ENCODE results near the gene LTA.

LTA gene

GRCh38 chr6:31573239-31574105 is 1.4 kb downstream of the LTA start:
- Histone ChIP-seq H3K27ac (ENCODE audit: low read length) (no peak overlapping the region), H3K4me3 (ENCODE audit: low read length) (no peak overlapping the region), H3K4me1 (ENCODE audit: control insufficient read depth, insufficient read depth, low read length) (no peaks in the 10 kb centered on the region), H3K27me3 (ENCODE audit: control insufficient read depth, insufficient read depth, low read length) (no peaks in the 10 kb centered on the region), H3K9me3 (ENCODE audit: control insufficient read depth, insufficient read depth, low read length) (no peaks in the 10 kb centered on the region), H3K36me3 (ENCODE audit: control insufficient read depth, insufficient read depth, low read length) (no peaks in the 10 kb centered on the region)
- no peak for DNase-seq (ENCODE audit: low read depth, low spot score)
- WGBS (ENCODE audit: insufficient coverage, insufficient read length) = no CpG with 5 or more reads among the region's 9 CpGs

- no peak overlapping the region for H3K4me3 ChIP-seq (ENCODE audit: low read length)
- no peak overlapping the region for H3K27ac ChIP-seq (ENCODE audit: low read length)
- no CpG with 5 or more reads among the region's 14 CpGs for WGBS (ENCODE audit: insufficient coverage, insufficient read length)
- no peaks in the 10 kb centered on the region for H3K9me3 ChIP-seq (ENCODE audit: control insufficient read depth, insufficient read depth, low read length)
- no peaks in the 10 kb centered on the region for H3K27me3 ChIP-seq (ENCODE audit: control insufficient read depth, insufficient read depth, low read length)
- H3K36me3 ChIP-seq (ENCODE audit: control insufficient read depth, insufficient read depth, low read length) = no peaks in the 10 kb centered on the region
- H3K4me1 ChIP-seq (ENCODE audit: control insufficient read depth, insufficient read depth, low read length) = no peaks in the 10 kb centered on the region; the same call in 1 of the 2 replicates
- DNase-seq (ENCODE audit: low read depth, low spot score) = no peak
These were observed 2.3 kb downstream of the LTA start for GRCh38 chr6:31574106-31575061.

GRCh38 chr6:31575335-31575901 is 3.3 kb downstream of the LTA start, which contains the start of gene TNF:
TSS of gene TNF (plus strand) at chr6:31575565. CDS start at chr6:31575742, 177 bp downstream.
- no CpG with 5 or more reads among the region's 19 CpGs for WGBS (ENCODE audit: insufficient coverage, insufficient read length)
- no peaks in the 10 kb centered on the region; the same call in 1 of the 2 replicates for H3K4me1 ChIP-seq (ENCODE audit: control insufficient read depth, insufficient read depth, low read length)
- no peaks in the 10 kb centered on the region for H3K36me3 ChIP-seq (ENCODE audit: control insufficient read depth, insufficient read depth, low read length)
- no peak within 1 kb of the TSS for H3K27ac ChIP-seq (ENCODE audit: low read length)
- no peaks in the 10 kb centered on the region for H3K9me3 ChIP-seq (ENCODE audit: control insufficient read depth, insufficient read depth, low read length)
- no peak for DNase-seq (ENCODE audit: low read depth, low spot score)
- no peaks in the 10 kb centered on the region for H3K27me3 ChIP-seq (ENCODE audit: control insufficient read depth, insufficient read depth, low read length)
- H3K4me3 ChIP-seq (ENCODE audit: low read length) = no peak within 1 kb of the TSS

DNA sequence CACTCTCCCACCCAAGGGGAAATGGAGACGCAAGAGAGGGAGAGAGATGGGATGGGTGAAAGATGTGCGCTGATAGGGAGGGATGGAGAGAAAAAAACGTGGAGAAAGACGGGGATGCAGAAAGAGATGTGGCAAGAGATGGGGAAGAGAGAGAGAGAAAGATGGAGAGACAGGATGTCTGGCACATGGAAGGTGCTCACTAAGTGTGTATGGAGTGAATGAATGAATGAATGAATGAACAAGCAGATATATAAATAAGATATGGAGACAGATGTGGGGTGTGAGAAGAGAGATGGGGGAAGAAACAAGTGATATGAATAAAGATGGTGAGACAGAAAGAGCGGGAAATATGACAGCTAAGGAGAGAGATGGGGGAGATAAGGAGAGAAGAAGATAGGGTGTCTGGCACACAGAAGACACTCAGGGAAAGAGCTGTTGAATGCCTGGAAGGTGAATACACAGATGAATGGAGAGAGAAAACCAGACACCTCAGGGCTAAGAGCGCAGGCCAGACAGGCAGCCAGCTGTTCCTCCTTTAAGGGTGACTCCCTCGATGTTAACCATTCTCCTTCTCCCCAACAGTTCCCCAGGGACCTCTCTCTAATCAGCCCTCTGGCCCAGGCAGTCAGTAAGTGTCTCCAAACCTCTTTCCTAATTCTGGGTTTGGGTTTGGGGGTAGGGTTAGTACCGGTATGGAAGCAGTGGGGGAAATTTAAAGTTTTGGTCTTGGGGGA is 4.0 kb downstream of the LTA start:
- H3K4me1 ChIP-seq (ENCODE audit: control insufficient read depth, insufficient read depth, low read length) = no peaks in the 10 kb centered on the region; the same call in 1 of the 2 replicates
- no peaks in the 10 kb centered on the region for H3K9me3 ChIP-seq (ENCODE audit: control insufficient read depth, insufficient read depth, low read length)
- DNase-seq (ENCODE audit: low read depth, low spot score) = no peak
- no peak overlapping the region for H3K27ac ChIP-seq (ENCODE audit: low read length)
- 100% methylated on average over 5 of the region's 8 CpGs for WGBS (ENCODE audit: insufficient coverage, insufficient read length)
- no peaks in the 10 kb centered on the region for H3K36me3 ChIP-seq (ENCODE audit: control insufficient read depth, insufficient read depth, low read length)
- no peaks in the 10 kb centered on the region for H3K27me3 ChIP-seq (ENCODE audit: control insufficient read depth, insufficient read depth, low read length)
- H3K4me3 ChIP-seq (ENCODE audit: low read length) = no peak overlapping the region

DNA sequence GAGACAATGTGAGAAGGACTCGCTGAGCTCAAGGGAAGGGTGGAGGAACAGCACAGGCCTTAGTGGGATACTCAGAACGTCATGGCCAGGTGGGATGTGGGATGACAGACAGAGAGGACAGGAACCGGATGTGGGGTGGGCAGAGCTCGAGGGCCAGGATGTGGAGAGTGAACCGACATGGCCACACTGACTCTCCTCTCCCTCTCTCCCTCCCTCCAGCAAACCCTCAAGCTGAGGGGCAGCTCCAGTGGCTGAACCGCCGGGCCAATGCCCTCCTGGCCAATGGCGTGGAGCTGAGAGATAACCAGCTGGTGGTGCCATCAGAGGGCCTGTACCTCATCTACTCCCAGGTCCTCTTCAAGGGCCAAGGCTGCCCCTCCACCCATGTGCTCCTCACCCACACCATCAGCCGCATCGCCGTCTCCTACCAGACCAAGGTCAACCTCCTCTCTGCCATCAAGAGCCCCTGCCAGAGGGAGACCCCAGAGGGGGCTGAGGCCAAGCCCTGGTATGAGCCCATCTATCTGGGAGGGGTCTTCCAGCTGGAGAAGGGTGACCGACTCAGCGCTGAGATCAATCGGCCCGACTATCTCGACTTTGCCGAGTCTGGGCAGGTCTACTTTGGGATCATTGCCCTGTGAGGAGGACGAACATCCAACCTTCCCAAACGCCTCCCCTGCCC is 4.9 kb downstream of the LTA start:
- Histone ChIP-seq H3K4me1 (ENCODE audit: control insufficient read depth, insufficient read depth, low read length) (no peaks in the 10 kb centered on the region; the same call in 1 of the 2 replicates), H3K27ac (ENCODE audit: low read length) (no peak overlapping the region), H3K9me3 (ENCODE audit: control insufficient read depth, insufficient read depth, low read length) (no peaks in the 10 kb centered on the region), H3K27me3 (ENCODE audit: control insufficient read depth, insufficient read depth, low read length) (no peaks in the 10 kb centered on the region), H3K36me3 (ENCODE audit: control insufficient read depth, insufficient read depth, low read length) (no peaks in the 10 kb centered on the region), H3K4me3 (ENCODE audit: low read length) (no peak overlapping the region)
- no CpG with 5 or more reads among the region's 19 CpGs for WGBS (ENCODE audit: insufficient coverage, insufficient read length)
- no peak for DNase-seq (ENCODE audit: low read depth, low spot score)

DNA sequence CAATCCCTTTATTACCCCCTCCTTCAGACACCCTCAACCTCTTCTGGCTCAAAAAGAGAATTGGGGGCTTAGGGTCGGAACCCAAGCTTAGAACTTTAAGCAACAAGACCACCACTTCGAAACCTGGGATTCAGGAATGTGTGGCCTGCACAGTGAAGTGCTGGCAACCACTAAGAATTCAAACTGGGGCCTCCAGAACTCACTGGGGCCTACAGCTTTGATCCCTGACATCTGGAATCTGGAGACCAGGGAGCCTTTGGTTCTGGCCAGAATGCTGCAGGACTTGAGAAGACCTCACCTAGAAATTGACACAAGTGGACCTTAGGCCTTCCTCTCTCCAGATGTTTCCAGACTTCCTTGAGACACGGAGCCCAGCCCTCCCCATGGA is 5.5 kb downstream of the LTA start:
- Histone ChIP-seq H3K36me3 (ENCODE audit: control insufficient read depth, insufficient read depth, low read length) (no peaks in the 10 kb centered on the region), H3K27ac (ENCODE audit: low read length) (no peak overlapping the region), H3K27me3 (ENCODE audit: control insufficient read depth, insufficient read depth, low read length) (no peaks in the 10 kb centered on the region), H3K9me3 (ENCODE audit: control insufficient read depth, insufficient read depth, low read length) (no peaks in the 10 kb centered on the region), H3K4me3 (ENCODE audit: low read length) (no peak overlapping the region), H3K4me1 (ENCODE audit: control insufficient read depth, insufficient read depth, low read length) (no peaks in the 10 kb centered on the region; the same call in 1 of the 2 replicates)
- WGBS (ENCODE audit: insufficient coverage, insufficient read length) = no CpG with 5 or more reads among the region's 3 CpGs
- DNase-seq (ENCODE audit: low read depth, low spot score) = no peak

DNA sequence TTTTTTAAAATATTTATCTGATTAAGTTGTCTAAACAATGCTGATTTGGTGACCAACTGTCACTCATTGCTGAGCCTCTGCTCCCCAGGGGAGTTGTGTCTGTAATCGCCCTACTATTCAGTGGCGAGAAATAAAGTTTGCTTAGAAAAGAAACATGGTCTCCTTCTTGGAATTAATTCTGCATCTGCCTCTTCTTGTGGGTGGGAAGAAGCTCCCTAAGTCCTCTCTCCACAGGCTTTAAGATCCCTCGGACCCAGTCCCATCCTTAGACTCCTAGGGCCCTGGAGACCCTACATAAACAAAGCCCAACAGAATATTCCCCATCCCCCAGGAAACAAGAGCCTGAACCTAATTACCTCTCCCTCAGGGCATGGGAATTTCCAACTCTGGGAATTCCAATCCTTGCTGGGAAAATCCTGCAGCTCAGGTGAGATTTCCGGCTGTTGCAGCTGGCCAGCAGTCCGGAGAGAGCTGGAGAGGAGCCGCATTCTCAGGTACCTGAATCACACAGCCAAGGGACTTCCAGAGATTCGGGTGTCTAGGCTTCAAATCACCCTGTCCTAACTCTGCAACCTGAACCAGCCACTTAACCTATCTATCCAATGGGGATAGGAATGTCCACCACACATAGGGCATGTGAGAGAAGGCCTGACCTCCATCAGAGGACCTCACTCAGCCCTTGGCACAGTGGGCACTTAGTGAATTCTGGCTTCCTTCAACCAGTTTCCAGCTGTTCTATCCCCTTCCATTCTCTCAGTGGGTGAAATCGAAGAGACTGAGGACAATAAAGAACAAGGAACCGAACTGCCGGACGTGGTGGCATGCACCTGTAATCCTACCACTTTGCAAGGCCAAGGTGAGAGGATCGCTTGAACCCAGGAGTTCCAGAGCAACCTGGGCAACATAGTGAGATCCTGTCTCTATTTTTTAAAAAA is 6.4 kb downstream of the LTA start:
- Histone ChIP-seq H3K27ac (ENCODE audit: low read length) (no peak overlapping the region), H3K4me3 (ENCODE audit: low read length) (no peak overlapping the region), H3K36me3 (ENCODE audit: control insufficient read depth, insufficient read depth, low read length) (no peaks in the 10 kb centered on the region), H3K4me1 (ENCODE audit: control insufficient read depth, insufficient read depth, low read length) (no peaks in the 10 kb centered on the region; the same call in 1 of the 2 replicates), H3K9me3 (ENCODE audit: control insufficient read depth, insufficient read depth, low read length) (no peaks in the 10 kb centered on the region), H3K27me3 (ENCODE audit: control insufficient read depth, insufficient read depth, low read length) (no peaks in the 10 kb centered on the region)
- no CpG with 5 or more reads among the region's 12 CpGs for WGBS (ENCODE audit: insufficient coverage, insufficient read length)
- no peak for DNase-seq (ENCODE audit: low read depth, low spot score)

DNA sequence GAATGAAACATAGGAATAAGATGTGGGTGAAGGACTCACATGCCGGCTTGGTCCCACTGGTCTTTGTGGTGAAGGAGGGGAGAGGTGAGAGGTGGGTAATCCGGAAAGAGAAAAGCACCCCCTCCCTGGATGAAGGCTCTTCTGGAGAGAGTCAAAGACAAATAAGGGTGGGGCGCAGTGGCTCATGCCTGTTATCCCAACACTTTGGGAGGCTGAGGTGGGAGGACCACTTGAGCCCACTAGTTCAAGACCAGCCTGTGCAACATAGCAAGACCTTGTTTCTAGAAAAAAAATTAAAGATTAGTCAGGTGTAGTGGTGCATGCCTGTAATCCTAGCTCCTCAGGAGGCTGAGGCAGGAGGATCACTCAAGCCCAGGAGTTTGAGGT is 7.0 kb downstream of the LTA start:
- Histone ChIP-seq H3K27ac (ENCODE audit: low read length) (no peak overlapping the region), H3K36me3 (ENCODE audit: control insufficient read depth, insufficient read depth, low read length) (no peaks in the 10 kb centered on the region), H3K9me3 (ENCODE audit: control insufficient read depth, insufficient read depth, low read length) (no peaks in the 10 kb centered on the region), H3K27me3 (ENCODE audit: control insufficient read depth, insufficient read depth, low read length) (no peaks in the 10 kb centered on the region), H3K4me3 (ENCODE audit: low read length) (no peak overlapping the region), H3K4me1 (ENCODE audit: control insufficient read depth, insufficient read depth, low read length) (no peaks in the 10 kb centered on the region; the same call in 1 of the 2 replicates)
- no CpG with 5 or more reads among the region's 3 CpGs for WGBS (ENCODE audit: insufficient coverage, insufficient read length)
- DNase-seq (ENCODE audit: low read depth, low spot score) = no peak
